OCI-LY3 (cell line): Measurements from ENCODE around the gene HDAC4.

Source experiments
- CTCF ChIP-seq: fragments of 200-600, 300-600 bp; sonication (generic); IDR thresholded peaks from 2 replicates; pipeline ENCODE4 v1.5.1; 2014; ENCODE audit warnings: antibody characterized with exemption, low read length, low read depth
- EZH2phosphoT487 ChIP-seq: fragments of 200-600 bp; shearing (Covaris generic); IDR thresholded peaks from 2 replicates; pipeline ENCODE4 v1.6.1; 2018; ENCODE audit warnings: antibody characterized with exemption, mixed run types, low read depth

- TF ChIP-seq CTCF (no peak), EZH2phosphoT487 (no peak)
Measured at GRCh38 chr2:239066597-239066996, 334.2 kb downstream of the HDAC4 start.
